Colonic mucosa (tissue), 4 donors: ENCODE measurements around the gene RAB3B. TPM values are rescaled to one million over a fixed set of nuclear protein-coding genes. Genes with fewer than 3 reads are reported as not detected.

ENCODE experiments used
- DNase-seq: peaks from one replicate; pipeline ENCODE4 v3.0.0-alpha.2; 2020
- H3K27ac ChIP-seq: fragments of 200-600 bp; one replicate; pipeline ENCODE4 v1.8.0; 2021
- H3K27me3 ChIP-seq: fragments of 200-600 bp; one replicate; pipeline ENCODE4 v1.8.0; 2021
- H3K36me3 ChIP-seq: fragments of 200-600 bp; one replicate; pipeline ENCODE4 v1.8.0; 2021
- H3K4me1 ChIP-seq: fragments of 200-600 bp; one replicate; pipeline ENCODE4 v1.8.0; 2021; ENCODE audit warnings: mild to moderate bottlenecking
- H3K4me3 ChIP-seq: fragments of 200-600 bp; one replicate; pipeline ENCODE4 v1.8.0; 2021
- H3K9ac ChIP-seq, 2 donors: one replicate each; pipeline ENCODE4 v1.7.0; 2013; ENCODE audit warnings: control low read depth in 2 of 2, low read depth in 2 of 2, low read length in 2 of 2
- H3K9me3 ChIP-seq: fragments of 200-600 bp; one replicate; pipeline ENCODE4 v1.8.0; 2021
- CTCF ChIP-seq: fragments of 200-600 bp; IDR thresholded peaks from one replicate; pipeline ENCODE4 v1.8.0; 2022; ENCODE audit warnings: antibody characterized with exemption, mild to moderate bottlenecking
- intact Hi-C: fragments of 100-400 bp; cut with DNase I; formaldehyde crosslinking; loops from one replicate; pipeline ENCODE4 v1.14.1; 2022
- total RNA-seq, 2 donors: library from RNA; stranded (reverse); fragmentation: NEBNext Ultra II Directional in 1 of 2; extraction: Animal tissue kit (Norgen Biotek cat#: 25700) in 1 of 2; gene quantifications; one replicate each; pipeline ENCODE4 v1.2.1, GENCODE V29; 2021
- donor health status: healthy.
- donor health status: DM: no; HTN: no; CAD: no.
- donor health status: DM: no; HTN: no; CAD: no.

RAB3B gene
- total RNA-seq, 2 donors from 2014 or later = 3.6 to 6.0 TPM

- TF ChIP-seq CTCF = no peak
- Histone ChIP-seq H3K4me3 (no peak overlapping the region), H3K9me3 (no peaks in the 10 kb centered on the region), H3K27me3 (no peaks in the 10 kb centered on the region), H3K27ac (no peak overlapping the region), H3K4me1 (no peaks in the 10 kb centered on the region), H3K36me3 (no peaks in the 10 kb centered on the region), H3K9ac (no peak overlapping the region)
- intact Hi-C loops = no loop called here
- DNase-seq = no peak
Observed at GRCh38 chr1:51962486-51963356, 27.8 kb downstream of the RAB3B start.

- H3K4me3 ChIP-seq = no peak overlapping the region
- DNase-seq = no peak
- H3K27ac ChIP-seq = no peak overlapping the region
- H3K9me3 ChIP-seq = no peaks in the 10 kb centered on the region
- intact Hi-C loops = no loop called here
- H3K9ac ChIP-seq = no peak overlapping the region
- H3K27me3 ChIP-seq = no peaks in the 10 kb centered on the region
- no peak for TF ChIP-seq CTCF
- H3K4me1 ChIP-seq = no peaks in the 10 kb centered on the region
- H3K36me3 ChIP-seq = no peaks in the 10 kb centered on the region
Observed at GRCh38 chr1:51961954-51962353, 28.5 kb downstream of the RAB3B start.

DNA sequence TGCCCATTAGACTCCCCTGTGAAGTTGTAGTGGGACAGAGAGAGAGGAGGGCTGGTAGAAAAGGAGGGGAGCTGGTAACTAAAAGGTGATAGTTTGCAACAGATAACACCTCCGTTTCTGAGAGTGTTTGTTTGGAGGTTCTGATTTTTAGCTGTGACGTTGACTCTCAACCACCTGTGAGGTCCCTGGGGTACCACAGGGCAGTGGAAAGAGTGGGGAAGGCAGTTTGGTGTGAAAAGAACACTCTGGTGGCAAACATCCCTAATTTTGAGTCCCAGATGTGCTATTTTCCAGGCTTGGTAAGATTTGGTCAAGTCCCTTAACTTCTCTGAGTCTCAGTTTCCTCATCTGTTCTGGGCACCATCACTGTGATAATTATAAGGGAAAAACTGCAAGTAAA lies 29.3 kb downstream of the RAB3B start:
- no peak overlapping the region for H3K27ac ChIP-seq
- H3K4me3 ChIP-seq = no peak overlapping the region
- H3K9ac ChIP-seq = no peak overlapping the region
- intact Hi-C loops = no loop called here
- no peaks in the 10 kb centered on the region for H3K9me3 ChIP-seq
- H3K36me3 ChIP-seq = no peaks in the 10 kb centered on the region
- no peak for TF ChIP-seq CTCF
- no peaks in the 10 kb centered on the region for H3K27me3 ChIP-seq
- no peak for DNase-seq
- no peaks in the 10 kb centered on the region for H3K4me1 ChIP-seq

DNA sequence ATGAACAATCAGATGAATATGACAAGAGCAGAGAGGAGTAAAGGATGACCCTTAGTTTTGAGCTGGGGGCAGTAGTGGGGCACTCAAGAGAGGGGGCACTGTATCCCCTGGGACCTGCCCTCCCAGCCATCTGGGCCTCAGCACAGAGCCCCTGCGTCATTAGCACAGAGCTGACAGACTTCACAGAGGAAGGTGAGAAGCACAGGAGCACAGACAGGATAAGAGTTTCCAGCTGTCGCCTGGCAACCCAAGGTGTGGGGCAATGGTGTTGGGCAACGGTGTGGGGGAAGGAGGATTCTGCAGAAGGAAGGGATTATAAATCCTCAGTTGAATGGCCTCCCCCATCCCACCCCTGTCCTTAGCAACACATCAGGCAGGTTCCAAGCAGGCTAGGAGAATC lies 30.2 kb downstream of the RAB3B start:
- DNase-seq = no peak
- Histone ChIP-seq H3K36me3 (no peaks in the 10 kb centered on the region), H3K27ac (no peak overlapping the region), H3K9me3 (no peaks in the 10 kb centered on the region), H3K9ac (no peak overlapping the region), H3K4me3 (no peak overlapping the region), H3K4me1 (no peaks in the 10 kb centered on the region), H3K27me3 (no peaks in the 10 kb centered on the region)
- TF ChIP-seq CTCF = no peak
- intact Hi-C loops = no loop called here

DNA sequence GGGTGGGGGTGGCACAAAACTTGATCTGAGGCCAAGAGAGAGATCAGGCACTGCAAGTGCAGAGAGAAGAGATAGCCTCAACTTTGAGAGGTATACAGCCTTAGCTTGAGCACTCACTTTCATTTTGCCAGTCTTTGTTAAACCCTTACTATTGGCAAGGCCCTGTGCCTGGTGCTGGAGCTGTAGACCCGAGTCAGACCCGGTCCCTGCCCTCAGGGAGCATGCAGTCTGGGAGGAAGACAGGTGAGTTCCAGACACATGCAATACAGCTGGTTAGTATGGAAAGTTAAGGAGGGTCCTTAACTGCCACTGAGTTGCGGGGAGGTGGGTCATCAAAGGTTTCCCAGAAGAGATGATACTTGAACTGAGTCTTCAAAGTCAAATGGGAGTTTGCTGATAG lies 31.7 kb downstream of the RAB3B start:
- Histone ChIP-seq H3K9me3 (no peaks in the 10 kb centered on the region), H3K27ac (no peak overlapping the region), H3K9ac (no peak overlapping the region), H3K4me1 (no peaks in the 10 kb centered on the region), H3K27me3 (no peaks in the 10 kb centered on the region), H3K36me3 (no peaks in the 10 kb centered on the region), H3K4me3 (no peak overlapping the region)
- no peak for TF ChIP-seq CTCF
- intact Hi-C loops = no loop called here
- DNase-seq = no peak
